Measurements from ENCODE around the gene FNBP1. TPM values are rescaled to one million over a fixed set of nuclear protein-coding genes. Genes with fewer than 3 reads are reported as not detected.
A peak's percentile ranks its signal among the peaks of the same experiment; 100 is the strongest.
"Not testable (repeated sequence)": the region's sequence is repeated elsewhere in the genome, so short reads cannot be mapped to it uniquely, and the experiment has no call there.

FNBP1 gene
- total RNA-seq, 1 donor from 2014 or later, result 20.5 TPM

DNA sequence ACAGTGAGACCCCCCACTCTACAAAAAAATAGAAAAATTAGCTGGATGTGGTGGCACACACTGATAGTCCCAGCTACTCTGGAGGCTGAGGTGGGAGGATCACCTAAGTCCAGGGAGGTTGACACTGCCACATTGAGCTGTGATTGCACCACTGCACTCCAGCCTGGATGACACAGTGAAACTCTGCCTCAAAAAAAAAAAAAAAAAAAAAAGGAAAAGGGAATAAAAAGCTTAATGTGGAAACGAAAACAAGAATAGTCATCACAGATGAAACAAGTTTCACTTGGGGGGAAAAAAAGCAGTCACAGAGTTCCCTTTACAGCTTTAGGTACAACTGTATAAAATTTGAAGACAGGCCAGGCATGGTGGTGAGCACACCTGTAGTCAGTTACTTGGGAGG, 84.2 kb downstream of the FNBP1 start:
- TF ChIP-seq, protein P1, sequence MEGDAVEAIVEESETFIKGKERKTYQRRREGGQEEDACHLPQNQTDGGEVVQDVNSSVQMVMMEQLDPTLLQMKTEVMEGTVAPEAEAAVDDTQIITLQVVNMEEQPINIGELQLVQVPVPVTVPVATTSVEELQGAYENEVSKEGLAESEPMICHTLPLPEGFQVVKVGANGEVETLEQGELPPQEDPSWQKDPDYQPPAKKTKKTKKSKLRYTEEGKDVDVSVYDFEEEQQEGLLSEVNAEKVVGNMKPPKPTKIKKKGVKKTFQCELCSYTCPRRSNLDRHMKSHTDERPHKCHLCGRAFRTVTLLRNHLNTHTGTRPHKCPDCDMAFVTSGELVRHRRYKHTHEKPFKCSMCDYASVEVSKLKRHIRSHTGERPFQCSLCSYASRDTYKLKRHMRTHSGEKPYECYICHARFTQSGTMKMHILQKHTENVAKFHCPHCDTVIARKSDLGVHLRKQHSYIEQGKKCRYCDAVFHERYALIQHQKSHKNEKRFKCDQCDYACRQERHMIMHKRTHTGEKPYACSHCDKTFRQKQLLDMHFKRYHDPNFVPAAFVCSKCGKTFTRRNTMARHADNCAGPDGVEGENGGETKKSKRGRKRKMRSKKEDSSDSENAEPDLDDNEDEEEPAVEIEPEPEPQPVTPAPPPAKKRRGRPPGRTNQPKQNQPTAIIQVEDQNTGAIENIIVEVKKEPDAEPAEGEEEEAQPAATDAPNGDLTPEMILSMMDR (IDR thresholded peaks at IDR 0.05; ENCODE audit: borderline replicate concordance), result no peak
- no peaks in the 10 kb centered on the region for H3K9me3 ChIP-seq (replicated peaks)
- H3K36me3 ChIP-seq, result peaks cover 24% of the 10 kb centered on the region
- no peak overlapping the region for H3K4me3 ChIP-seq
- H3K27me3 ChIP-seq (ENCODE audit: low read depth), result no peaks in the 10 kb centered on the region
- DNase-seq, result no peak
- no peak overlapping the region for H3K27ac ChIP-seq (replicated peaks)
- intact Hi-C loops (cut with micrococcal nuclease), result no loop called here
- H3K4me1 ChIP-seq, result peaks cover 28% of the 10 kb centered on the region

DNA sequence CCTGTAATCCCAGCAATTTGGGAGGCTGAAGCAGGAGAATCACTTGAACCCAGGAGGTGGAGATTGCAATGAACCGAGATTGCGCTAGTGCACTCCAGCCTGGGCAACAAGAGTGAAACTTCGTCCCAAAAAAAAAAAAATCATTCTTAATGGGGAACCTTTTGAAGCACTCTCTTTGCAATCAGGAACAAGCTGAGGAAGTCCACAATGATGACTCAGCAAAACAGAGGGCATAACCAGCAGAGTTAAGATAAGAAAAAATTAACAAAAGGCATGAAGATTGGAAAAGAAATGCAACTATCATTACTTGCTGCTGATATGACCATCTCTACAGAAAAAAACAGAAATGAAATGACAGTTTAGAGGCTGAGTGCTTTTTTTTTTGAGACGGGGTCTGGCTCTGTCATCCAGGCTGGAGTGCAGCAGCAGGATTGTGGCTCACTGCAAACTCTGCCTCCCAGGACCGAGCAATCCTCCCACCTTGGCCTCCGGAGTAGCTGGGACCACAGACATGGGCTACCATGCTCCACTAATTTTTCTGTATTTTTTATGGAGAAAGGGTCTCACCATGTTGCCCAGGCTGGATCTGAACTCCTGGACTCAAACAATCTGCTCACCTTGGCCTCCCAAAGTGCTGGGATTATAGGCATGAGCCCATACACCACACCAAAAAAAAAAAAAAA, 88.0 kb downstream of the FNBP1 start:
- Histone ChIP-seq H3K36me3 (peaks cover 24% of the 10 kb centered on the region), H3K4me1 (peaks cover 7% of the 10 kb centered on the region), H3K9me3 (replicated peaks) (no peaks in the 10 kb centered on the region), H3K4me3 (no peak overlapping the region), H3K27me3 (ENCODE audit: low read depth) (no peaks in the 10 kb centered on the region), H3K27ac (replicated peaks) (peak overlapping the region; percentile 21)
- DNase-seq, result no peak
- TF ChIP-seq, protein P1 (IDR thresholded peaks at IDR 0.05; ENCODE audit: borderline replicate concordance), result no peak
- intact Hi-C loops (cut with micrococcal nuclease), result no loop called here

DNA sequence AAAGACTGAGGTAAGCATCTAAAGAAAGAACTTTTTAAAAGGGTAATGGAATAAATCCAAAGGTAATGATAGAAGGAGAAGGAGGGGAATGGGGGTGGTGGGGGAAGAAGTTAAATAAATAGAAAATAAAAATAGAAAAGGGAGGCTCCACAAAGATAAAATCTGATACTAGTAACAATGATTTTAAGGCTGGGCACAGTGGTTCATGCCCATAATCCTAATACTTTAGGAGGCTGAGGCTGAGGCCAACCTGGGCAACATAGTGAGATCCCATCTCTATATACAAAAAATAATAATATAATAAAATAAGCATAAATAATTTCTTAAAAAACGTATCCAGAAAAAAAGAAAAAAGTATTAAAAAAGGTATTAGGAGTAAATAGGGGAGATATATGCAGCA, 89.3 kb downstream of the FNBP1 start:
- Histone ChIP-seq H3K27me3 (ENCODE audit: low read depth) (no peaks in the 10 kb centered on the region), H3K27ac (replicated peaks) (no peak overlapping the region), H3K9me3 (replicated peaks) (no peaks in the 10 kb centered on the region), H3K4me3 (no peak overlapping the region), H3K4me1 (peaks cover 7% of the 10 kb centered on the region), H3K36me3 (peaks cover 24% of the 10 kb centered on the region)
- intact Hi-C loops (cut with micrococcal nuclease), result no loop called here
- TF ChIP-seq, protein P1 (IDR thresholded peaks at IDR 0.05; ENCODE audit: borderline replicate concordance), result no peak
- no peak for DNase-seq

DNA sequence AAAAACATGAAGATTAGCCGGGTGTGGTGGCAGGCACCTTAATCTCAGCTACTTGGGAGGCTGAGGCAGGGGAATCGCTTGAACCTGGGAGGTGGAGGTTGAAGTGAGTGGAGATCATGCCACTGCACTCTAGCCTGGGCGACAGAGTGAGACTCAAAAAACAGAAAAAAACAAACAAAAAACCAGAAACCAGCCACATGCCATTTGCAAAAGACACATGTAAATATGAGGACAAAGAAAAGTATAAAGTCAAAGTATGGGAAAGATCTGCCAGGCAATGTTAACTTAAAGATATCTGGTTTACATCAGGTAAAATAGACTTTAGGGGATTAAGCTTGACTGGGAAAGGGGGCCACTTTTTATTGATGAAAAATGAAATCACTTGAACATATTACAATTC, 90.7 kb downstream of the FNBP1 start:
- H3K36me3 ChIP-seq, result peaks cover 13% of the 10 kb centered on the region

DNA sequence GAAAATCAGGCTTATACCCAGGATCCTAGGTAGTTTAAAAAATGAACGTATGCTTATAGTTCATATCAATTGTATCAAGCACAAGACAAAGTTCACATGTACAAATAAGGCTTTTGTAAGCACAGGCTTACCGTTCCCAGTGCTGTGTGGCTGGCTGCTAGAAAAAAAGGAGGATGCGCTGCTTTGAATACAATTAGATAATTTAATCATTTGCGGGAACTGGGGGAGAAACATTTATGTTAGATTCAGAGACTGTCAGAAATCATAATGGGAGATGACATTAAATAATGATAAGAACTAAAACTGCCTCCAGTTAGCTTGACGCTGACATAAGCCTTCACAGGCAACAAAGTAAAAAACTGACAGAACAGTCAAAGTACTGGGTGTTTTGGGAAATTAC, 93.2 kb downstream of the FNBP1 start:
- intact Hi-C loops (cut with micrococcal nuclease), result no loop called here
- H3K4me3 ChIP-seq, result no peak overlapping the region
- peaks cover 8% of the 10 kb centered on the region for H3K4me1 ChIP-seq

More for the DNA sequence above, 90.7 kb downstream of the FNBP1 start:
- no peaks in the 10 kb centered on the region for H3K27me3 ChIP-seq (ENCODE audit: low read depth)
- no peak overlapping the region for H3K4me3 ChIP-seq
- no peaks in the 10 kb centered on the region for H3K9me3 ChIP-seq (replicated peaks)
- H3K4me1 ChIP-seq, result peaks cover 7% of the 10 kb centered on the region
- no peak for DNase-seq
- intact Hi-C loops (cut with micrococcal nuclease), result no loop called here
- H3K27ac ChIP-seq (replicated peaks), result no peak overlapping the region
- TF ChIP-seq, protein P1 (IDR thresholded peaks at IDR 0.05; ENCODE audit: borderline replicate concordance), result no peak

DNA sequence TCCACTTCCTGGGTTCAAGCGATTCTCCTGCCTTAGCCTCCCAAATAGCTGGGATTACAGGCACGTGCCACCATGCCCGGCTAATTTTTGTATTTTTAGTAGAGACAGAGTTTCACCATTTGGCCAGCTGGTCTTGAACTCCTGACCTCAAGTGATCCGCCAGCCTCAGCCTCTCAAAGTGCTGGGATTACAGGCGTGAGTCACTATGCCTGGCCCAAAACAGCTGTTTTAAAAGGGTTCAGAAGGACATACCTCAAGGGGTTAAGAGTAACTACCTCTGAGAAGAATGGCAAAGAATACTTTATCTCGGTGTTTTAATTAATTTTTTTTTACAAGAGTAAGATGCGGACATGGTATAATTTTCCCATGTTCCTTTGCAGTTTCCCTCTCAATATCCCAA, 94.4 kb downstream of the FNBP1 start:
- H3K4me1 ChIP-seq; H3K36me3 ChIP-seq; DNase-seq; H3K9me3 ChIP-seq (replicated peaks); intact Hi-C loops (cut with micrococcal nuclease); H3K4me3 ChIP-seq; H3K27me3 ChIP-seq (ENCODE audit: low read depth); H3K27ac ChIP-seq (replicated peaks): not testable (repeated sequence)

More for the DNA sequence above, 93.2 kb downstream of the FNBP1 start:
- DNase-seq, result no peak
- no peaks in the 10 kb centered on the region for H3K27me3 ChIP-seq (ENCODE audit: low read depth)
- no peaks in the 10 kb centered on the region for H3K9me3 ChIP-seq (replicated peaks)
- no peak overlapping the region for H3K27ac ChIP-seq (replicated peaks)
- TF ChIP-seq, protein P1 (IDR thresholded peaks at IDR 0.05; ENCODE audit: borderline replicate concordance), result no peak
- H3K36me3 ChIP-seq, result no peaks in the 10 kb centered on the region
